Activated CD8-positive, alpha-beta T cell treated with anti-CD3 and anti-CD28 coated beads for 36 hours (primary cell): Measurements from ENCODE around the gene AMBP. TPM values are rescaled to one million over a fixed set of nuclear protein-coding genes. Genes with fewer than 3 reads are reported as not detected.

Experiments
- ATAC-seq: fragments of 200-7000 bp; cut with Tn5 transposase; one replicate; pipeline ENCODE4 v1.10.0; 2021; ENCODE audit warnings: mild to moderate bottlenecking, moderate library complexity
- CTCF ChIA-PET: fragments of 350-600 bp; sonication (Branson Sonifier 250); formaldehyde crosslinking; loops from one replicate; lab custom pipeline; 2021; ENCODE audit warnings: antibody characterized with exemption; lab: Charles Lee
- POLR2A ChIA-PET: fragments of 350-600 bp; sonication (Branson Sonifier 250); formaldehyde crosslinking; loops from one replicate; lab custom pipeline; 2021; ENCODE audit warnings: antibody characterized with exemption; lab: Charles Lee
- DNase-seq: peaks from one replicate; pipeline ENCODE4 v3.0.0-alpha.2; 2020
- H3K27ac Mint-ChIP-seq: one replicate; pipeline ENCODE4 v1.8.0; 2021; ENCODE audit warnings: mild to moderate bottlenecking, mixed read lengths
- H3K27me3 Mint-ChIP-seq: one replicate; pipeline ENCODE4 v1.8.0; 2021; ENCODE audit warnings: mixed read lengths
- H3K36me3 Mint-ChIP-seq: one replicate; pipeline ENCODE4 v1.8.0; 2021; ENCODE audit warnings: low read depth, mixed read lengths
- H3K4me1 Mint-ChIP-seq: one replicate; pipeline ENCODE4 v1.8.0; 2021; ENCODE audit warnings: low read depth, mixed read lengths
- H3K4me3 Mint-ChIP-seq: one replicate; pipeline ENCODE4 v1.8.0; 2021; ENCODE audit warnings: mild to moderate bottlenecking, moderate library complexity, mixed read lengths
- H3K9me3 Mint-ChIP-seq: one replicate; pipeline ENCODE4 v1.8.0; 2021; ENCODE audit warnings: mixed read lengths
- CTCF ChIP-seq: fragments of 200-600 bp; IDR thresholded peaks from one replicate; pipeline ENCODE4 v1.8.0; 2022; ENCODE audit warnings: antibody characterized with exemption, mild to moderate bottlenecking
- intact Hi-C: fragments of 100-400 bp; cut with micrococcal nuclease; formaldehyde crosslinking; loops from one replicate; pipeline ENCODE4 v1.10.0; 2022
- total RNA-seq, 2 experiments: library from RNA; stranded (reverse); gene quantifications; one replicate each; pipeline ENCODE4 v1.2.3, GENCODE V29; 2021

AMBP gene
- total RNA-seq, 2 experiments from 2014 or later, result not detected

- CTCF ChIA-PET, result interaction anchor here (3.1 kb wide), 1 partner anchor 214 kb away, joined by 10 read pairs; no protein-coding TSS in a partner anchor
- intact Hi-C loops, result no loop called here
- H3K9me3 Mint-ChIP-seq, result no peaks in the 10 kb centered on the region
Observed at GRCh38 chr9:114076237-114077161, 1.6 kb downstream of the AMBP start.

GRCh38 chr9:114075602-114076001 lies 2.5 kb downstream of the AMBP start:
- intact Hi-C loops, result no loop called here
- Mint-ChIP-seq H3K9me3 (no peaks in the 10 kb centered on the region), H3K27me3 (peaks cover 2% of the 10 kb centered on the region), H3K4me1 (no peaks in the 10 kb centered on the region), H3K27ac (no peak overlapping the region), H3K4me3 (no peak overlapping the region), H3K36me3 (no peaks in the 10 kb centered on the region)
- no peak for TF ChIP-seq CTCF
- ATAC-seq (no peak), DNase-seq (no peak)
- ChIA-PET POLR2A (no interaction called here), CTCF (interaction anchor here (3.1 kb wide), 1 partner anchor 215 kb away, joined by 10 read pairs; no protein-coding TSS in a partner anchor)

More at GRCh38 chr9:114076237-114077161, 1.6 kb downstream of the AMBP start:
- POLR2A ChIA-PET, result no interaction called here
- Mint-ChIP-seq H3K27me3 (peaks cover 2% of the 10 kb centered on the region), H3K4me3 (no peak overlapping the region), H3K27ac (no peak overlapping the region), H3K36me3 (no peaks in the 10 kb centered on the region), H3K4me1 (no peaks in the 10 kb centered on the region)
- DNase-seq, result no peak
- no peak for ATAC-seq
- no peak for TF ChIP-seq CTCF

- Mint-ChIP-seq H3K36me3 (no peaks in the 10 kb centered on the region), H3K27me3 (peaks cover 2% of the 10 kb centered on the region), H3K4me1 (no peaks in the 10 kb centered on the region), H3K4me3 (no peak overlapping the region), H3K9me3 (no peaks in the 10 kb centered on the region), H3K27ac (no peak overlapping the region)
- ATAC-seq (no peak), DNase-seq (no peak)
- intact Hi-C loops, result no loop called here
- POLR2A ChIA-PET, result no interaction called here
- no peak for TF ChIP-seq CTCF
- CTCF ChIA-PET, result interaction anchor here (1.2 kb wide), 1 partner anchor 10 kb away, joined by 5 read pairs; no protein-coding TSS in a partner anchor
Observed at GRCh38 chr9:114072184-114073140, 5.6 kb downstream of the AMBP start.

GRCh38 chr9:114071197-114071795 lies 6.8 kb downstream of the AMBP start:
- no peak for ATAC-seq
- Mint-ChIP-seq H3K27ac (no peak overlapping the region), H3K4me1 (no peaks in the 10 kb centered on the region), H3K4me3 (no peak overlapping the region), H3K9me3 (no peaks in the 10 kb centered on the region), H3K27me3 (peaks cover 2% of the 10 kb centered on the region), H3K36me3 (no peaks in the 10 kb centered on the region)
- POLR2A ChIA-PET, result no interaction called here
- intact Hi-C loops, result no loop called here
- CTCF ChIA-PET, result interaction anchor here (1.4 to 1.5 kb wide), 2 partner anchors 11 to 220 kb away, joined by 4 read pairs; no protein-coding TSS in a partner anchor
- no peak for DNase-seq
- no peak for TF ChIP-seq CTCF
